Gastrocnemius medialis (tissue), 4 donors: ENCODE results near the gene BMPER. TPM values are rescaled to one million over a fixed set of nuclear protein-coding genes. Genes with fewer than 3 reads are reported as not detected.
A peak's percentile ranks its signal among the peaks of the same experiment; 100 is the strongest.

Source experiments
- ATAC-seq, 2 donors: fragments of 150-250 bp; one replicate each; pipeline ENCODE4 v1.9.1; 2016
- DNase-seq, 2 donors: peaks; one replicate each; pipeline ENCODE4 v3.0.0-alpha.2; 2019
- H3K27ac ChIP-seq, 4 donors: fragments of 200-600 bp; sonication (generic); 1 replicate in 1 of 4; 2 replicates in 3 of 4; pipeline ENCODE4 v1.5.1; 2016 to 2018; ENCODE audit warnings: mild to moderate bottlenecking in 2 of 4, moderate library complexity in 1 of 4
- H3K27me3 ChIP-seq, 3 donors: fragments of 200-600 bp; sonication (generic) in 2 of 3; 1 replicate in 1 of 3; 2 replicates in 2 of 3; pipeline versions ENCODE4 v1.5.1 to v1.6.0; 2016 to 2019; ENCODE audit warnings: mild to moderate bottlenecking in 1 of 3, moderate library complexity in 1 of 3
- H3K36me3 ChIP-seq, 2 donors: fragments of 200-600 bp; sonication (generic) in 1 of 2; one replicate each; pipeline ENCODE4 v1.5.1; 2017 to 2018
- H3K4me1 ChIP-seq, 2 donors: fragments of 200-600 bp; sonication (generic) in 1 of 2; one replicate each; pipeline ENCODE4 v1.5.1; 2016 to 2017; ENCODE audit warnings: mild to moderate bottlenecking in 2 of 2
- H3K4me3 ChIP-seq, 4 donors: fragments of 200-600 bp; sonication (generic) in 3 of 4; 1 replicate in 1 of 4; 2 replicates in 3 of 4; pipeline ENCODE4 v1.5.1; 2016 to 2019; ENCODE audit warnings: mild to moderate bottlenecking in 2 of 4
- H3K9me3 ChIP-seq, 3 donors: fragments of 200-600 bp; sonication (generic) in 2 of 3; 1 replicate in 1 of 3; 2 replicates in 2 of 3; pipeline ENCODE4 v1.5.1; 2016 to 2019
- CTCF ChIP-seq, 5 experiments: fragments of 450-650 bp in 3 of 5; fragments of 200-600 bp in 2 of 5; sonication (generic) in 2 of 5; IDR thresholded peaks in 4 of 5; conservative IDR thresholded peaks in 1 of 5; 1 replicate in 4 of 5; 2 replicates in 1 of 5; pipeline ENCODE4 v1.5.1; 2016 to 2019; ENCODE audit warnings: antibody characterized with exemption in 5 of 5, mild to moderate bottlenecking in 3 of 5, moderate library complexity in 3 of 5
- POLR2A ChIP-seq, 2 donors: fragments of 450-650 bp; IDR thresholded peaks; one replicate each; pipeline ENCODE4 v1.6.1; 2017; ENCODE audit warnings: antibody characterized with exemption in 2 of 2, mild to moderate bottlenecking in 2 of 2, moderate library complexity in 2 of 2
- in situ Hi-C, 4 donors: fragments of 200-750 bp; cut with MboI; loops; one replicate each; pipeline versions ENCODE4 v1.15.0 to v1.8.0; 2017; ENCODE audit warnings: low sequenced_read_pairs in 4 of 4
- intact Hi-C: fragments of 100-400 bp; cut with DNase I; formaldehyde crosslinking; loops from one replicate; pipeline ENCODE4 v1.15.1; 2023; ENCODE audit warnings: low total_unique reads
- total RNA-seq, 4 donors: library from RNA; depleted of rRNA; stranded (reverse); fragments of >200 nt; gene quantifications; one replicate each; pipeline versions ENCODE4 v1.1.0 to v1.2.3, GENCODE V29; 2016

Gene BMPER
- total RNA-seq, 4 donors from 2014 or later, result 1.7 to 11.0 (median 4.5) TPM

- in situ Hi-C loops, result no loop called here
- no peaks in the 10 kb centered on the region for H3K9me3 ChIP-seq
- no peak for DNase-seq
- no peaks in the 10 kb centered on the region for H3K27me3 ChIP-seq
- peak in 1 of 2 donors; percentile 76 for ATAC-seq
- H3K4me3 ChIP-seq, result no peak overlapping the region
- intact Hi-C loops, result no loop called here
- TF ChIP-seq CTCF (IDR thresholded peaks at IDR 0.05 in 4 of 5, conservative IDR thresholded peaks at IDR 0.05 in 1 of 5) (no peak), POLR2A (IDR thresholded peaks at IDR 0.05) (no peak)
- peaks cover 8 to 25% of the 10 kb centered on the region in 2 donors for H3K4me1 ChIP-seq
- H3K27ac ChIP-seq, result peak overlapping the region in 2 of 4 donors; percentile 24 to 44
- H3K36me3 ChIP-seq, result no peaks in the 10 kb centered on the region
These were observed 11.2 kb downstream of the BMPER start for GRCh38 chr7:33916357-33917081.

GRCh38 chr7:33917661-33918060 is 12.3 kb downstream of the BMPER start:
- Histone ChIP-seq H3K4me3 (no peak overlapping the region), H3K27me3 (no peaks in the 10 kb centered on the region), H3K9me3 (no peaks in the 10 kb centered on the region), H3K27ac (peak overlapping the region in 3 of 4 donors; percentile 16 to 44 (median 16)), H3K36me3 (no peaks in the 10 kb centered on the region), H3K4me1 (peaks cover 8 to 27% of the 10 kb centered on the region in 2 donors)
- in situ Hi-C loops (no loop called here), intact Hi-C loops (no loop called here)
- TF ChIP-seq POLR2A (IDR thresholded peaks at IDR 0.05) (no peak), CTCF (IDR thresholded peaks at IDR 0.05 in 4 of 5, conservative IDR thresholded peaks at IDR 0.05 in 1 of 5) (no peak)
- ATAC-seq (peak; percentile 49 to 70), DNase-seq (no peak)

GRCh38 chr7:33918438-33919143 is 13.3 kb downstream of the BMPER start:
- TF ChIP-seq CTCF (IDR thresholded peaks at IDR 0.05 in 4 of 5, conservative IDR thresholded peaks at IDR 0.05 in 1 of 5) (no peak), POLR2A (IDR thresholded peaks at IDR 0.05) (no peak)
- Histone ChIP-seq H3K36me3 (no peaks in the 10 kb centered on the region), H3K9me3 (no peaks in the 10 kb centered on the region), H3K27me3 (no peaks in the 10 kb centered on the region), H3K4me1 (peaks cover 8 to 27% of the 10 kb centered on the region in 2 donors), H3K4me3 (no peak overlapping the region), H3K27ac (peak overlapping the region in 2 of 4 donors; percentile 16)
- no peak for ATAC-seq
- intact Hi-C loops, result no loop called here
- DNase-seq, result no peak
- in situ Hi-C loops, result no loop called here

DNA sequence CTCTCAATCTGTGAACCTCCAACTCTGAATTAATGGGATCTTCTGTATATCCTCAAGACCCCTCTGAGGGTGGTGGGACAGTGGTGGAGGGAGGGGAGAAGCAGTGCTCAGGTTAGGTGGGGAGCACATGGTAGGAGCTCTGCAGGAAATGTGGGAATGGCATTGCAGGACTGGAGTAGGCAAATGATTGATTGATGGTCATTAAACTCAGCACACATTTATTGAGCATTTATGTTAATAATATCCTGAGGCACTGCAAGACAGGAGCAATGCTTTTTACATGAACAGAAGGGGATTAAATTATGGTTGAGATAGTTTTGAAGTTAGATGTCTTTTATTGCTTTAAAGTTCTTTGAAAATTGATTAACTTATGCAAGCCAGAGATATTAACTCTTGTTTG is 14.1 kb downstream of the BMPER start:
- intact Hi-C loops (no loop called here), in situ Hi-C loops (no loop called here)
- no peak for TF ChIP-seq POLR2A (IDR thresholded peaks at IDR 0.05)
- TF ChIP-seq CTCF (IDR thresholded peaks at IDR 0.05 in 4 of 5, conservative IDR thresholded peaks at IDR 0.05 in 1 of 5), result no peak
- DNase-seq, result no peak
- no peaks in the 10 kb centered on the region for H3K27me3 ChIP-seq
- no peaks in the 10 kb centered on the region for H3K36me3 ChIP-seq
- no peak overlapping the region for H3K4me3 ChIP-seq
- no peak overlapping the region for H3K27ac ChIP-seq
- H3K4me1 ChIP-seq, result peaks cover 8 to 27% of the 10 kb centered on the region in 2 donors
- no peak for ATAC-seq
- H3K9me3 ChIP-seq, result no peaks in the 10 kb centered on the region
